CD4-positive, alpha-beta T cell treated with Interleukin-17A for 1 hour (primary cell): ENCODE results near the gene ABCA13.
"Not testable (repeated sequence)": the region's sequence is repeated elsewhere in the genome, so short reads cannot be mapped to it uniquely, and the experiment has no call there.

ENCODE experiments used
- DNase-seq: peaks from one replicate; pipeline ENCODE4 v3.0.0-alpha.2; 2020

Gene ABCA13

GRCh38 chr7:48173756-48174382 lies 2.6 kb downstream of the ABCA13 start:
- no peak for DNase-seq

GRCh38 chr7:48175019-48175418 lies 3.8 kb downstream of the ABCA13 start:
- DNase-seq, result no peak

GRCh38 chr7:48176356-48176893 lies 5.2 kb downstream of the ABCA13 start:
- no peak for DNase-seq

- DNase-seq, result no peak
Observed at GRCh38 chr7:48177271-48177670, 6.0 kb downstream of the ABCA13 start.

- no peak for DNase-seq
Observed at GRCh38 chr7:48179496-48180030, 8.3 kb downstream of the ABCA13 start.

GRCh38 chr7:48180981-48181380 lies 9.7 kb downstream of the ABCA13 start:
- no peak for DNase-seq

GRCh38 chr7:48182718-48183369 lies 11.6 kb downstream of the ABCA13 start:
- DNase-seq, result no peak

- no peak for DNase-seq
Observed at GRCh38 chr7:48183370-48183743, 12.1 kb downstream of the ABCA13 start.

GRCh38 chr7:48183965-48184364 lies 12.7 kb downstream of the ABCA13 start:
- DNase-seq, result no peak

GRCh38 chr7:48188776-48189520 lies 17.7 kb downstream of the ABCA13 start:
- no peak for DNase-seq

GRCh38 chr7:48192996-48193395 lies 21.7 kb downstream of the ABCA13 start:
- DNase-seq, result no peak

GRCh38 chr7:48193421-48193820 lies 22.2 kb downstream of the ABCA13 start:
- no peak for DNase-seq

- not testable (repeated sequence) for DNase-seq
Observed at GRCh38 chr7:48200946-48201589, 29.8 kb downstream of the ABCA13 start.

GRCh38 chr7:48202916-48203315 lies 31.7 kb downstream of the ABCA13 start:
- DNase-seq, result not testable (repeated sequence)

- no peak for DNase-seq
Observed at GRCh38 chr7:48207155-48207675, 36.0 kb downstream of the ABCA13 start.

- DNase-seq, result no peak
Observed at GRCh38 chr7:48209004-48209600, 37.8 kb downstream of the ABCA13 start.

GRCh38 chr7:48213226-48213625 lies 42.0 kb downstream of the ABCA13 start:
- no peak for DNase-seq

GRCh38 chr7:48217266-48217665 lies 46.0 kb downstream of the ABCA13 start:
- no peak for DNase-seq

- no peak for DNase-seq
Observed at GRCh38 chr7:48217753-48218152, 46.5 kb downstream of the ABCA13 start.

- DNase-seq, result no peak
Observed at GRCh38 chr7:48224042-48224441, 52.8 kb downstream of the ABCA13 start.

- no peak for DNase-seq
Observed at GRCh38 chr7:48225101-48225500, 53.8 kb downstream of the ABCA13 start.

- no peak for DNase-seq
Observed at GRCh38 chr7:48237354-48237753, 66.1 kb downstream of the ABCA13 start.
